ENCODE data around the gene FBP1.

FBP1 gene

GRCh38 chr9:94676446-94677131 lies 37.3 kb upstream of the FBP1 start:
- Histone ChIP-seq H3K27ac (no peak overlapping the region), H3K4me3 (no peak overlapping the region), H3K9me3 (ENCODE audit: low read depth, low read length) (no peaks in the 10 kb centered on the region), H3K9ac (ENCODE audit: insufficient read length) (no peak overlapping the region), H3K36me3 (ENCODE audit: insufficient read depth, low read length) (no peaks in the 10 kb centered on the region)
- no peak for DNase-seq (ENCODE audit: low read depth, low spot score)
- no peak for TF ChIP-seq EZH2 (IDR thresholded peaks at IDR 0.05)

GRCh38 chr9:94675008-94675881 lies 35.9 kb upstream of the FBP1 start:
- no peak for DNase-seq (ENCODE audit: low read depth, low spot score)
- no peaks in the 10 kb centered on the region for H3K36me3 ChIP-seq (ENCODE audit: insufficient read depth, low read length)
- no peak overlapping the region for H3K4me3 ChIP-seq
- H3K27ac ChIP-seq = no peak overlapping the region
- no peak for TF ChIP-seq EZH2 (IDR thresholded peaks at IDR 0.05)
- TF ChIP-seq FOXP2 (optimal IDR thresholded peaks at IDR 0.05; ENCODE audit: control extremely low read depth, extremely low read length, insufficient read depth) = no peak
- TF ChIP-seq POLR2AphosphoS5 (IDR thresholded peaks at IDR 0.05; ENCODE audit: borderline replicate concordance, low read depth, low read length) = no peak
- no peak overlapping the region for H3K9ac ChIP-seq (ENCODE audit: insufficient read length)
- H3K9me3 ChIP-seq (ENCODE audit: low read depth, low read length) = no peaks in the 10 kb centered on the region

GRCh38 chr9:94672811-94673487 lies 33.6 kb upstream of the FBP1 start:
- no peak overlapping the region for H3K4me3 ChIP-seq
- DNase-seq (ENCODE audit: low read depth, low spot score) = no peak
- H3K9me3 ChIP-seq (ENCODE audit: low read depth, low read length) = no peaks in the 10 kb centered on the region
- no peak overlapping the region for H3K9ac ChIP-seq (ENCODE audit: insufficient read length)
- H3K36me3 ChIP-seq (ENCODE audit: insufficient read depth, low read length) = no peaks in the 10 kb centered on the region
- no peak overlapping the region for H3K27ac ChIP-seq
- TF ChIP-seq FOXP2 (optimal IDR thresholded peaks at IDR 0.05; ENCODE audit: control extremely low read depth, extremely low read length, insufficient read depth) (no peak), EZH2 (IDR thresholded peaks at IDR 0.05) (no peak)

GRCh38 chr9:94668928-94669729 lies 29.8 kb upstream of the FBP1 start:
- Histone ChIP-seq H3K9me3 (ENCODE audit: low read depth, low read length) (no peaks in the 10 kb centered on the region), H3K4me3 (no peak overlapping the region), H3K36me3 (ENCODE audit: insufficient read depth, low read length) (no peaks in the 10 kb centered on the region), H3K9ac (ENCODE audit: insufficient read length) (no peak overlapping the region), H3K27ac (no peak overlapping the region)
- TF ChIP-seq FOXP2 (optimal IDR thresholded peaks at IDR 0.05; ENCODE audit: control extremely low read depth, extremely low read length, insufficient read depth) (no peak), EZH2 (IDR thresholded peaks at IDR 0.05) (no peak), POLR2AphosphoS5 (IDR thresholded peaks at IDR 0.05; ENCODE audit: borderline replicate concordance, low read depth, low read length) (no peak)
- DNase-seq (ENCODE audit: low read depth, low spot score) = peak; percentile 44

GRCh38 chr9:94668418-94668927 lies 29.2 kb upstream of the FBP1 start:
- no peak overlapping the region for H3K4me3 ChIP-seq
- H3K27ac ChIP-seq = no peak overlapping the region
- H3K9me3 ChIP-seq (ENCODE audit: low read depth, low read length) = no peaks in the 10 kb centered on the region
- H3K36me3 ChIP-seq (ENCODE audit: insufficient read depth, low read length) = no peaks in the 10 kb centered on the region
- TF ChIP-seq POLR2AphosphoS5 (IDR thresholded peaks at IDR 0.05; ENCODE audit: borderline replicate concordance, low read depth, low read length) = no peak
- no peak for TF ChIP-seq FOXP2 (optimal IDR thresholded peaks at IDR 0.05; ENCODE audit: control extremely low read depth, extremely low read length, insufficient read depth)
- TF ChIP-seq EZH2 (IDR thresholded peaks at IDR 0.05) = no peak
- H3K9ac ChIP-seq (ENCODE audit: insufficient read length) = no peak overlapping the region
- no peak for DNase-seq (ENCODE audit: low read depth, low spot score)

GRCh38 chr9:94666364-94667099 lies 27.2 kb upstream of the FBP1 start:
- no peak for DNase-seq (ENCODE audit: low read depth, low spot score)
- H3K9ac ChIP-seq (ENCODE audit: insufficient read length) = no peak overlapping the region
- H3K4me3 ChIP-seq = no peak overlapping the region
- no peak overlapping the region for H3K27ac ChIP-seq
- no peak for TF ChIP-seq EZH2 (IDR thresholded peaks at IDR 0.05)
- H3K36me3 ChIP-seq (ENCODE audit: insufficient read depth, low read length) = no peaks in the 10 kb centered on the region
- no peaks in the 10 kb centered on the region for H3K9me3 ChIP-seq (ENCODE audit: low read depth, low read length)

- no peak overlapping the region for H3K4me3 ChIP-seq
- H3K27ac ChIP-seq = no peak overlapping the region
- no peak for DNase-seq (ENCODE audit: low read depth, low spot score)
Measured at GRCh38 chr9:94665613-94666012, 26.3 kb upstream of the FBP1 start.

More at GRCh38 chr9:94665613-94666012, 26.3 kb upstream of the FBP1 start:
- TF ChIP-seq EZH2 (IDR thresholded peaks at IDR 0.05) = no peak
- TF ChIP-seq POLR2AphosphoS5 (IDR thresholded peaks at IDR 0.05; ENCODE audit: borderline replicate concordance, low read depth, low read length) = no peak
- TF ChIP-seq FOXP2 (optimal IDR thresholded peaks at IDR 0.05; ENCODE audit: control extremely low read depth, extremely low read length, insufficient read depth) = no peak
- Histone ChIP-seq H3K9me3 (ENCODE audit: low read depth, low read length) (no peaks in the 10 kb centered on the region), H3K36me3 (ENCODE audit: insufficient read depth, low read length) (no peaks in the 10 kb centered on the region), H3K9ac (ENCODE audit: insufficient read length) (no peak overlapping the region)

Measured in SK-N-MC (cell line).